Heart left ventricle (tissue), 16 donors: ENCODE measurements around the gene MUC2. TPM values are rescaled to one million over a fixed set of nuclear protein-coding genes. Genes with fewer than 3 reads are reported as not detected.
"Not testable (repeated sequence)": the region's sequence is repeated elsewhere in the genome, so short reads cannot be mapped to it uniquely, and the experiment has no call there.

ENCODE experiments used
- ATAC-seq, 4 donors: fragments of 200-7000 bp; cut with Tn5 transposase; one replicate each; pipeline ENCODE4 v1.9.1; 2020 to 2022; ENCODE audit warnings: moderate library complexity in 4 of 4, mild to moderate bottlenecking in 3 of 4, moderate number of reproducible peaks in 1 of 4
- DNase-seq, 5 donors: peaks; one replicate each; pipeline ENCODE4 v3.0.0-alpha.2; 2020
- H3K27ac ChIP-seq, 12 donors: fragments of 200-600 bp; sonication (generic) in 4 of 12; one replicate each; pipeline versions ENCODE4 v1.5.0 to v1.8.0; 2016 to 2022; ENCODE audit warnings: mild to moderate bottlenecking in 2 of 12
- H3K27me3 ChIP-seq, 9 donors: fragments of 200-600 bp; sonication (generic) in 2 of 9; one replicate each; pipeline versions ENCODE4 v1.5.1 to v1.8.0; 2016 to 2022; ENCODE audit warnings: mild to moderate bottlenecking in 3 of 9
- H3K36me3 ChIP-seq, 9 donors: fragments of 200-600 bp; sonication (generic) in 2 of 9; one replicate each; pipeline versions ENCODE4 v1.5.0 to v1.8.0; 2018 to 2022; ENCODE audit warnings: mild to moderate bottlenecking in 2 of 9
- H3K4me1 ChIP-seq, 12 donors: fragments of 200-600 bp; sonication (generic) in 4 of 12; one replicate each; pipeline versions ENCODE4 v1.5.0 to v1.8.0; 2016 to 2022; ENCODE audit warnings: mild to moderate bottlenecking in 3 of 12
- H3K4me3 ChIP-seq, 12 donors: fragments of 200-600 bp; sonication (generic) in 4 of 12; one replicate each; pipeline versions ENCODE4 v1.5.0 to v1.8.0; 2017 to 2022; ENCODE audit warnings: mild to moderate bottlenecking in 9 of 12, moderate library complexity in 4 of 12
- H3K9me3 ChIP-seq, 12 donors: fragments of 200-600 bp; sonication (generic) in 4 of 12; one replicate each; pipeline versions ENCODE4 v1.5.0 to v1.8.0; 2016 to 2022; ENCODE audit warnings: mild to moderate bottlenecking in 1 of 12
- POLR2A ChIP-seq, 2 donors: fragments of 450-650 bp; IDR thresholded peaks; one replicate each; pipeline ENCODE4 v1.6.1; 2017; ENCODE audit warnings: antibody characterized with exemption in 2 of 2, mild to moderate bottlenecking in 2 of 2, moderate library complexity in 2 of 2
- WGBS, 4 donors: extraction: QIAGEN DNeasy Blood & Tissue Kit in 2 of 4; methylation state at CpG; one replicate each; pipeline versions ENCODE4 v1.1.5 to v1.1.7; 2013 to 2018; 5-methylcytosine and 5-hydroxymethylcytosine counted together
- intact Hi-C, 10 donors: fragments of 100-400 bp; cut with DNase I; formaldehyde crosslinking; loops; one replicate each; pipeline versions ENCODE4 v1.11.1 to v1.14.2; 2022
- polyA plus RNA-seq, 2 donors: library from polyadenylated mRNA; stranded (reverse); fragments of 200-250 nt; gene quantifications; one replicate each; pipeline ENCODE4 v1.2.3, GENCODE V29; 2013
- total RNA-seq, 9 donors: library from RNA; depleted of rRNA in 2 of 9; stranded (reverse); fragments of >200 nt in 2 of 9; fragmentation: NEBNext Ultra II Directional in 3 of 9; extraction: Animal tissue kit (Norgen Biotek cat#: 25700) in 3 of 9; gene quantifications; one replicate each; pipeline versions ENCODE4 v1.1.0 to v1.2.4, GENCODE V29; 2016 to 2023
- TF ChIP-seq, protein P1 (sequence below), 12 donors: fragments of 200-600 bp; sonication (generic) in 4 of 12; IDR thresholded peaks; one replicate each; pipeline versions ENCODE4 v1.5.0 to v1.8.0; 2018 to 2022; ENCODE audit warnings: antibody characterized with exemption in 12 of 12, mild to moderate bottlenecking in 5 of 12
- donor health status: ischemic (EF 13 %, LVEDD 7.1; RV severe dilation, severe dysfunction).
- donor health status: healthy with polysubstance abuse.
- donor health status: DM: no; HTN: yes; CAD: no.
- donor health status: DM: no; HTN: no; CAD: no.
- donor health status: ischemic (EF 25% LVEDD 6.9; RV normal size, moderate dysfunction).
- donor health status: ischemic (EF 25% LVEDD 5.7; RV mildly dilated, moderate dysfunction).
- donor health status: healthy.
- donor health status: DM: yes; HTN: yes; CAD: no.
- donor health status: ischemic (EF 35%, LVEDD 5.7; RV mildly dilated, moderate dysfunction).
- donor health status: nonischemic (EF 11% LVEDD 7.7; RV severe dilation, severe dysfunction).
- donor health status: DM: yes; HTN: yes; CAD: no.
- donor health status: PGD.
- donor health status: ischemic (EF 29% LVEDD 5.4; RV normal size, mild dysfunction).
- donor health status: nonischemic (EF 23%, LVEDD 6.1; RV moderate dilation, normal function).

Gene MUC2
- total and polyA plus RNA-seq, 11 donors, result 0.01 to 0.07 TPM; not detected in 9

DNA sequence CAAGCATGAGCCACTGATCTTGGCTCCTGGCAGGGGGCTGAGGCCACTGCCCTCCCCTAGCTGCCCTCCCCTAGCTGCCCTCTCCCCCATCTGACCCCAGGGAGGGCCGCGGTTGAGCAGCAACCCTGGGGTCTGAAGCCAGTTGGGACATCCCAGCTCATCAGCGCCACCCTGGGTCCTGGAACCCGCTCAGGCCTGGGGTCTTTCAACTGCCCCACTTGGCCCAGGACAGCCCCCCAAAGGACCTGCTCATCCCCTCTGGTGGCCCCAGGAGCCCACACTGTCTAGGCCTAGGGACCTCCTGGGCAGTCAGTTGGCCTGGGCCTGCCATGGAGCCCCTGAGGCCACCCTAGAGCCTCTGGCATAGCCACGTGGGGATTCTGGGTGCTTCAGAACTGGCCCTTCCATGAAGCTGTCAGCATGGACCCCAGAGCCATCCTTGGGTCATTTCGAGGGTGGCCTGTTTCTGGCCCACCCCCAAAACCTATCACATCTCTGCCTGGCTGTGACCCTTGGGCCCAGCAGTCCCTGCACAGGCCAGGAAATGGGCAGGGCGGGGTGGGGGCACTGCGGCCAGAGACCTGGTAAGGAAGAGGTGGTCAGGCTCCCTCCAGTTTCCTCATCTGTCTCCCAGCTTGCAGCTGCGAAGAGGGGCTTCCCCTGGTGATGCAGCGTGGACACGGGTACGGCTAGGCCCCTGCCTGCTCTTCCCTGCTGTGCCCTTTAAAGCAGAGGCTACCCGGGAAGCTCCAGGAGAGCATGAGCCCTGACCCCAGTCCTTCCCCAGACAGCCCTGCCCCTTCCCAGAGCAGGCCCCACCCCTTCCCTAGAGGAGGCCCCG is 37.9 kb downstream of the MUC2 start:
- ATAC-seq, result no peak
- peak in 1 of 5 donors; percentile 24 for DNase-seq
- H3K9me3 ChIP-seq, result no peaks in the 10 kb centered on the region
- intact Hi-C loops, result no loop called here
- no peak overlapping the region for H3K4me3 ChIP-seq
- peaks cover 0 to 16% (median 0%) of the 10 kb centered on the region in 9 donors for H3K27me3 ChIP-seq
- 90 to 95% (median 92%) methylated on average over 7 to 14 of the region's 14 CpGs for WGBS, 4 donors
- TF ChIP-seq POLR2A (IDR thresholded peaks at IDR 0.05), result no peak
- TF ChIP-seq, protein P1, sequence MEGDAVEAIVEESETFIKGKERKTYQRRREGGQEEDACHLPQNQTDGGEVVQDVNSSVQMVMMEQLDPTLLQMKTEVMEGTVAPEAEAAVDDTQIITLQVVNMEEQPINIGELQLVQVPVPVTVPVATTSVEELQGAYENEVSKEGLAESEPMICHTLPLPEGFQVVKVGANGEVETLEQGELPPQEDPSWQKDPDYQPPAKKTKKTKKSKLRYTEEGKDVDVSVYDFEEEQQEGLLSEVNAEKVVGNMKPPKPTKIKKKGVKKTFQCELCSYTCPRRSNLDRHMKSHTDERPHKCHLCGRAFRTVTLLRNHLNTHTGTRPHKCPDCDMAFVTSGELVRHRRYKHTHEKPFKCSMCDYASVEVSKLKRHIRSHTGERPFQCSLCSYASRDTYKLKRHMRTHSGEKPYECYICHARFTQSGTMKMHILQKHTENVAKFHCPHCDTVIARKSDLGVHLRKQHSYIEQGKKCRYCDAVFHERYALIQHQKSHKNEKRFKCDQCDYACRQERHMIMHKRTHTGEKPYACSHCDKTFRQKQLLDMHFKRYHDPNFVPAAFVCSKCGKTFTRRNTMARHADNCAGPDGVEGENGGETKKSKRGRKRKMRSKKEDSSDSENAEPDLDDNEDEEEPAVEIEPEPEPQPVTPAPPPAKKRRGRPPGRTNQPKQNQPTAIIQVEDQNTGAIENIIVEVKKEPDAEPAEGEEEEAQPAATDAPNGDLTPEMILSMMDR (IDR thresholded peaks at IDR 0.05), result no peak
- no peaks in the 10 kb centered on the region for H3K4me1 ChIP-seq
- no peak overlapping the region for H3K27ac ChIP-seq
- H3K36me3 ChIP-seq, result no peaks in the 10 kb centered on the region

DNA sequence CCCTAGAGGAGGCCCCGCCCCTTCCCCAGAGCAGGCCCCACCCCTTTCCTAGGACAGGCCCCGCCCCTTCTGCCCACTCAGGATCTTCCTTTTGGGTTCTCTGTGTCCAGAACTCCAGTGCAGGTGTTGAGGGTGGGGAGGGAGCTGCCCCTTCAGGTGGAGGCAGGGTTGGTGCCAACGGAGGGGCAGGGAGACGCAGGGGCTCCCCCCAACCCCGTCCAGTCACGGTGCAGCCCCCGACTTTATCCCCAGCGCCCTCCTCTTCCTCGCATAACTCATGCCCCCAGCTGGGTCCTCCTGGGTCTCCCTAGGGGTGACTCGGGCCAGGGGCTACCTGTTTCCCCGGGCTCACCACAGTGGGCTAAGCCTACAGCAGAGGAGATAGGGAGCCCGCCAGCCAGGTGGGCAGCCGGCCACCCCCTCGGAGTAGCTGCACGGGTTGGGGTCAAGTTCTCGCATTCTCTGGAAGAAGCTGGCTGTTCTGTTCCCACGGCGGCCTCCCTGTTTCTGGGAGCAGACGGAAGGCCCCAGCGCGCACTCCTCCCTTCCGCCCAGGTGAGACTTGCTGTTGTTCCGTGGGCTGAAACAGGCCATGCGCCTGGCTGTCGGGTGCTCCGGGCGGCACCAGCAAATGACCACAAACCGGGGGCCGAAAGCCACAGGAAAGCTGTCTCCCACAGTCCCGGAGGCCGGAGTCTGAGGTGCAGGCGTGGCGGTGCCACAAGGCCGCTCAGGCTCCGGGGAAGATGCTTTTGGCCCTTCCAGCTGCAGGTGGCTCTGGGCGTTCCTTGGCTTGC is 38.9 kb downstream of the MUC2 start:
- H3K36me3 ChIP-seq, result no peaks in the 10 kb centered on the region
- WGBS, 4 donors, result 83 to 88% (median 87%) methylated on average over 32 to 36 of the region's 36 CpGs
- ATAC-seq, result no peak
- no peak for TF ChIP-seq POLR2A (IDR thresholded peaks at IDR 0.05)
- H3K4me1 ChIP-seq, result no peaks in the 10 kb centered on the region
- H3K4me3 ChIP-seq, result no peak overlapping the region
- no peaks in the 10 kb centered on the region for H3K9me3 ChIP-seq
- no peak overlapping the region for H3K27ac ChIP-seq
- H3K27me3 ChIP-seq, result peaks cover 0 to 5% (median 0%) of the 10 kb centered on the region in 9 donors
- peak in 2 of 5 donors; percentile 23 to 55 for DNase-seq
- intact Hi-C loops, result no loop called here

DNA sequence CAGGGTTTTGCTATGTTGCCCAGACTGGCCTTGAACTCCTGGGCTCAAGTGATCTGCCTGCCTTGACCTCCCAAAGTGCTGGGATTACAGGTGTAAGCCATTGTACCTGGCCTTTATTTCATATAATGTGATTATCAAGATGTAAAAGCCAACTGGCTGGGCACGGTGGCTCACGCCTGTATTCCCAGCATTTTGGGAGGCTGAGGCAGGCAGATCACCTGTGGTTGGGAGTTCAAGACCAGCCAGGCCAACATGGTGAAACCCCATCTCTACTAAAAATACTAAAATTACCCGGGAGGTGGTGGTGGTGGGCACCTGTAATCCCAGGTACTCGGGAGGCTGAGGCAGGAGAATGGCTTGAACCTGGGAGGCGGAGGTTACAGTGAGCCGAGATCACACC is 40.6 kb downstream of the MUC2 start:
- DNase-seq, H3K36me3 ChIP-seq, ATAC-seq, H3K9me3 ChIP-seq, intact Hi-C loops, H3K27ac ChIP-seq, H3K4me3 ChIP-seq, H3K4me1 ChIP-seq: not testable (repeated sequence)
- WGBS, 4 donors, result 81 to 89% (median 86%) methylated on average over 6 of the region's 6 CpGs
- peaks cover 0 to 11% (median 0%) of the 10 kb centered on the region in 9 donors for H3K27me3 ChIP-seq

DNA sequence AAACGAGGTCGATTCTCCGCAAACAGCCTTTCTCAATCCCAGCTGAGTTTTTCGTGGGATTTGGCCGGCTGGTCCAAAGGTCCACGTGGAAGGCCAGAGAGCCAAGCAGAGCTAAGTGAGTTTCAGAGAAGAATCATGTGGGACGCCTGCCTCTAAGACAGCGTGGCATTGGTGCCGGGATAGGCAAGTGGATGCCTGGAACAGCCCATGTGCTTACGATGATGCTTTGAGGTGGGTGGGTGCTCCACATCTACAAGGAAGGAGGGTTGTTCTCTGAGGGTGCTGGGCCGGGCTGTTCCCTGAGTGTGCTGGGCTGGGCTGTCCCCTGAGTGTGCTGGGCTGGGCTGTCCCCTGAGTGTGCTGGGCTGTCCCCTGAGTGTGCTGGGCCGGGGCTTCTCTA is 41.4 kb downstream of the MUC2 start:
- Histone ChIP-seq H3K4me1 (no peaks in the 10 kb centered on the region), H3K9me3 (no peaks in the 10 kb centered on the region), H3K27me3 (peaks cover 0 to 19% (median 0%) of the 10 kb centered on the region in 9 donors), H3K4me3 (no peak overlapping the region), H3K36me3 (no peaks in the 10 kb centered on the region), H3K27ac (no peak overlapping the region)
- WGBS, 4 donors, result 88 to 91% (median 90%) methylated on average over 12 of the region's 12 CpGs
- no peak for TF ChIP-seq POLR2A (IDR thresholded peaks at IDR 0.05)
- TF ChIP-seq, protein P1 (IDR thresholded peaks at IDR 0.05), result no peak
- DNase-seq (no peak), ATAC-seq (no peak)
- intact Hi-C loops, result no loop called here
